ENCODE measurements around the gene MYCBPAP.

The MYCBPAP gene

GRCh38 chr17:50570032-50570431 is 61.8 kb downstream of the MYCBPAP start:
- CTCF ChIA-PET: interaction anchor here (1.2 kb wide), 1 partner anchor 20 kb away, joined by 3 read pairs; no protein-coding TSS in a partner anchor
- POLR2A ChIA-PET: no interaction called here

DNA sequence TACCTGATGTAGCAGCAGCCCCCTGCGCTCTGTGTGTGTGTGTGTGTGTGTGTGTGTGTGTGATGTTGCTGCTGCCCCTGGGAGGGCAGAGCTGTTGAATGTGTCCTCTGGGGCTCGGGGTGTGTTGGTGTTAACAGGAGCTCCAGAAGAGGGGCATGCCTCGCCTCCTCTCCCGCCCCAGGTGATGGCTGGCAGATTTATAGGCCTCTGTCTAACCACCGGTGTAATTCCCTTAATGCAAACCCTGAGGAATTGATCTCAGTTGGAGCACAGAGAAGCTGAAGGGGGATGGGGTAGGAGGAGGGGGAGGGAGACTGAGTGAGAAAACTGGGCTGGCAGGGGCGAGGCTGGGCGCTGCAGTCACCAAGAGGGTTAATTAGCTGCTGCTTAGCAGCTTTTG is 62.3 kb downstream of the MYCBPAP start:
- DNase-seq (ENCODE audit: extremely low spot score): no peak
- no peak for TF ChIP-seq CTCF (IDR thresholded peaks at IDR 0.05; ENCODE audit: control extremely low read depth, extremely low read depth, low read depth, missing control alignments)
- CTCF ChIA-PET: no interaction called here
- POLR2A ChIA-PET: no interaction called here

More at GRCh38 chr17:50570032-50570431, 61.8 kb downstream of the MYCBPAP start:
- no peak for TF ChIP-seq CTCF (IDR thresholded peaks at IDR 0.05; ENCODE audit: control extremely low read depth, extremely low read depth, low read depth, missing control alignments)
- DNase-seq (ENCODE audit: extremely low spot score): no peak

DNA sequence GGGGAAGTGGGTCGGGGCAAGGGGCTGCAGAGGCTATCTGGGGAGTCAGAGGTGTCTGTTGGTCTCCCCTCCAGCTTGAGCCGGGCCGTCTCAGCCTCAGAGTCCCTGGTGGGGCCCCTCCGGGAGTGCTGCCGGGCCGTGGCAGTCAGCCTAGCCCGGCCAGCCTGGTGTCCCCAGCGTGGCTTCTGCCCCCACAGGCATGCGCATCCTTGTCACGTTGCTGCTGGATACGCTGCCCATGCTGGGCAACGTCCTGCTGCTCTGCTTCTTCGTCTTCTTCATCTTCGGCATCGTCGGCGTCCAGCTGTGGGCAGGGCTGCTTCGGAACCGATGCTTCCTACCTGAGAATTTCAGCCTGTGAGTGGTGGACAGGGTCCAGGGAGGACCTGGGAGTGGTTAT is 63.4 kb downstream of the MYCBPAP start:
- POLR2A ChIA-PET: no interaction called here
- DNase-seq (ENCODE audit: extremely low spot score): no peak
- no peak for TF ChIP-seq CTCF (IDR thresholded peaks at IDR 0.05; ENCODE audit: control extremely low read depth, extremely low read depth, low read depth, missing control alignments)
- CTCF ChIA-PET: no interaction called here

GRCh38 chr17:50572541-50572940 is 64.3 kb downstream of the MYCBPAP start:
- no peak for DNase-seq (ENCODE audit: extremely low spot score)
- TF ChIP-seq CTCF (IDR thresholded peaks at IDR 0.05; ENCODE audit: control extremely low read depth, extremely low read depth, low read depth, missing control alignments): no peak
- ChIA-PET CTCF (no interaction called here), POLR2A (no interaction called here)

GRCh38 chr17:50573866-50574611 is 65.8 kb downstream of the MYCBPAP start:
- POLR2A ChIA-PET: no interaction called here
- TF ChIP-seq CTCF (IDR thresholded peaks at IDR 0.05; ENCODE audit: control extremely low read depth, extremely low read depth, low read depth, missing control alignments): no peak
- CTCF ChIA-PET: interaction anchor here (1.2 to 1.7 kb wide), 4 partner anchors 11 to 90 kb away, joined by 3 to 4 read pairs (median 4); no protein-coding TSS in a partner anchor
- DNase-seq (ENCODE audit: extremely low spot score): no peak

DNA sequence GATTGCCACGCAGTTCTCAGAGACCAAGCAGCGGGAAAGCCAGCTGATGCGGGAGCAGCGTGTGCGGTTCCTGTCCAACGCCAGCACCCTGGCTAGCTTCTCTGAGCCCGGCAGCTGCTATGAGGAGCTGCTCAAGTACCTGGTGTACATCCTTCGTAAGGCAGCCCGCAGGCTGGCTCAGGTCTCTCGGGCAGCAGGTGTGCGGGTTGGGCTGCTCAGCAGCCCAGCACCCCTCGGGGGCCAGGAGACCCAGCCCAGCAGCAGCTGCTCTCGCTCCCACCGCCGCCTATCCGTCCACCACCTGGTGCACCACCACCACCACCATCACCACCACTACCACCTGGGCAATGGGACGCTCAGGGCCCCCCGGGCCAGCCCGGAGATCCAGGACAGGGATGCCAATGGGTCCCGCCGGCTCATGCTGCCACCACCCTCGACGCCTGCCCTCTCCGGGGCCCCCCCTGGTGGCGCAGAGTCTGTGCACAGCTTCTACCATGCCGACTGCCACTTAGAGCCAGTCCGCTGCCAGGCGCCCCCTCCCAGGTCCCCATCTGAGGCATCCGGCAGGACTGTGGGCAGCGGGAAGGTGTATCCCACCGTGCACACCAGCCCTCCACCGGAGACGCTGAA is 67.5 kb downstream of the MYCBPAP start:
- ChIA-PET POLR2A (no interaction called here), CTCF (interaction anchor here (1.2 to 1.5 kb wide), 2 partner anchors 18 to 32 kb away, joined by 3 read pairs; no protein-coding TSS in a partner anchor)
- no peak for TF ChIP-seq CTCF (IDR thresholded peaks at IDR 0.05; ENCODE audit: control extremely low read depth, extremely low read depth, low read depth, missing control alignments)
- DNase-seq (ENCODE audit: extremely low spot score): no peak

Measured in GM10248 (cell line).